Keratinocyte (primary cell): Measurements from ENCODE around the gene EPHB3. TPM values are rescaled to one million over a fixed set of nuclear protein-coding genes. Genes with fewer than 3 reads are reported as not detected.

ENCODE experiments used
- DNase-seq: peaks from one replicate; pipeline ENCODE4 v3.0.0-alpha.2; 2011; ENCODE audit warnings: low read depth, missing footprints, low spot score
- FAIRE-seq: peaks from 2 replicates; lab custom pipeline; 2011; peaks lifted over from hg19 to GRCh38; lab: Jason Lieb, UNC
- H2AFZ ChIP-seq: 2 replicates; pipeline ENCODE4 v1.6.0; 2012; ENCODE audit warnings: low read length, control low read depth, inconsistent platforms; ENCODE audit not compliant: control insufficient read depth
- H3K27ac ChIP-seq: 2 replicates; pipeline ENCODE4 v1.5.1; 2011; ENCODE audit warnings: low read length; ENCODE audit not compliant: control insufficient read depth, insufficient read depth
- H3K27me3 ChIP-seq: 3 replicates; pipeline ENCODE4 v1.6.0; 2011; ENCODE audit warnings: low read length; ENCODE audit not compliant: control insufficient read depth, insufficient read depth; ENCODE audit errors: extremely low read depth
- H3K36me3 ChIP-seq, 2 experiments: 2 replicates in 1 of 2; 3 replicates in 1 of 2; pipeline ENCODE4 v1.5.1; 2011; ENCODE audit warnings: low read length in 2 of 2, mild to moderate bottlenecking in 1 of 2; ENCODE audit not compliant: control insufficient read depth in 2 of 2, insufficient read depth in 2 of 2; ENCODE audit errors: extremely low read depth in 1 of 2
- H3K4me1 ChIP-seq: 3 replicates; pipeline ENCODE4 v1.5.1; 2011; ENCODE audit warnings: low read length; ENCODE audit not compliant: control insufficient read depth, insufficient read depth; ENCODE audit errors: extremely low read depth
- H3K4me2 ChIP-seq: 3 replicates; pipeline ENCODE4 v1.6.0; 2011; ENCODE audit warnings: low read depth, low read length; ENCODE audit not compliant: control insufficient read depth, insufficient read depth; ENCODE audit errors: extremely low read depth
- H3K4me3 ChIP-seq, 3 experiments: fragments of 200-600 bp in 1 of 3; sonication (generic) in 1 of 3; 2 replicates in 2 of 3; 3 replicates in 1 of 3; pipeline ENCODE4 v1.5.1; 2011 to 2016; ENCODE audit warnings: low read length in 3 of 3, mild to moderate bottlenecking in 3 of 3, control low read depth in 2 of 3, inconsistent platforms in 1 of 3, low read depth in 1 of 3, mixed read lengths in 1 of 3, mixed run types in 1 of 3, moderate library complexity in 1 of 3; ENCODE audit not compliant: control insufficient read depth in 2 of 3, insufficient read depth in 2 of 3; ENCODE audit errors: extremely low read depth in 1 of 3
- H3K79me2 ChIP-seq: 2 replicates; pipeline ENCODE4 v1.6.0; 2012; ENCODE audit warnings: low read length; ENCODE audit not compliant: control insufficient read depth, insufficient read depth
- H3K9ac ChIP-seq: 3 replicates; pipeline ENCODE4 v1.6.0; 2011; ENCODE audit warnings: low read length; ENCODE audit not compliant: control insufficient read depth, insufficient read depth; ENCODE audit errors: extremely low read depth
- H3K9me1 ChIP-seq: 3 replicates; pipeline ENCODE4 v1.6.0; 2011; ENCODE audit warnings: low read length; ENCODE audit not compliant: control insufficient read depth, insufficient read depth; ENCODE audit errors: extremely low read depth
- H3K9me3 ChIP-seq: 2 replicates; pipeline ENCODE4 v1.5.1; 2012; ENCODE audit warnings: low read depth, low read length; ENCODE audit not compliant: control insufficient read depth
- H4K20me1 ChIP-seq: 3 replicates; pipeline ENCODE4 v1.6.0; 2011; ENCODE audit warnings: low read length; ENCODE audit not compliant: control insufficient read depth, insufficient read depth; ENCODE audit errors: extremely low read depth
- CTCF ChIP-seq, 3 experiments: IDR thresholded peaks in 1 of 3; conservative IDR thresholded peaks in 1 of 3; optimal IDR thresholded peaks in 1 of 3; 2 replicates in 2 of 3; 3 replicates in 1 of 3; pipeline versions ENCODE3 to v1.5.1; 2011; ENCODE audit warnings: low read length in 3 of 3, mild to moderate bottlenecking in 3 of 3, moderate library complexity in 2 of 3, control low read depth in 1 of 3, inconsistent platforms in 1 of 3; ENCODE audit not compliant: insufficient read depth in 2 of 3; ENCODE audit errors: extremely low read depth in 1 of 3
- EZH2 ChIP-seq: IDR thresholded peaks from one replicate; pipeline ENCODE4 v1.6.1; 2012; ENCODE audit warnings: inconsistent platforms, mild to moderate bottlenecking, low read length, moderate library complexity
- dilution Hi-C: fragments of 300-500 bp; cut with MboI; formaldehyde crosslinking; loops from one replicate; pipeline ENCODE4 v1.7.0; 2020; ENCODE audit warnings: low sequenced_read_pairs; ENCODE audit not compliant: extremely low pct_ligation_motif_present
- polyA plus RNA-seq, 5 experiments: library from polyadenylated mRNA; depleted of rRNA in 3 of 5; stranded (reverse) in 3 of 5; stranded (forward) in 1 of 5; unstranded in 1 of 5; fragments of >200 nt; gene quantifications; 1 replicate in 1 of 5; 2 replicates in 3 of 5; 3 replicates in 1 of 5; pipeline versions ENCODE4 v1.2.1 to v1.2.3, GENCODE V29; 2011 to 2012; ENCODE audit warnings: missing spikeins in 2 of 5, low read depth in 1 of 5, low replicate concordance in 1 of 5

EPHB3 gene
- polyA plus RNA-seq, 1 donor (not counting 4 experiments of a cell fraction or from before 2014, with no cell fraction given), result 2.2 TPM

- Histone ChIP-seq H3K9ac (no peak overlapping the region), H3K36me3 (no peaks in the 10 kb centered on the region), H3K4me1 (peaks cover 28% of the 10 kb centered on the region), H3K27me3 (peaks cover 8% of the 10 kb centered on the region), H3K79me2 (no peaks in the 10 kb centered on the region), H3K9me3 (no peaks in the 10 kb centered on the region), H2AFZ (no peak overlapping the region), H4K20me1 (no peaks in the 10 kb centered on the region), H3K27ac (no peak overlapping the region), H3K4me2 (no peak overlapping the region), H3K9me1 (no peaks in the 10 kb centered on the region), H3K4me3 (no peak overlapping the region)
- TF ChIP-seq CTCF (optimal IDR thresholded peaks at IDR 0.05 in 1 of 3, IDR thresholded peaks at IDR 0.05 in 1 of 3, conservative IDR thresholded peaks at IDR 0.05 in 1 of 3; ENCODE audit: extremely low read depth in 1 of 3, insufficient read depth in 2 of 3, low read length in 3 of 3), result no peak
- TF ChIP-seq EZH2, result no peak
- FAIRE-seq (no peak), DNase-seq (no peak)
- dilution Hi-C loops, result no loop called here
These were observed 37.0 kb downstream of the EPHB3 start for GRCh38 chr3:184598574-184598927.

- TF ChIP-seq CTCF (optimal IDR thresholded peaks at IDR 0.05 in 1 of 3, IDR thresholded peaks at IDR 0.05 in 1 of 3, conservative IDR thresholded peaks at IDR 0.05 in 1 of 3; ENCODE audit: extremely low read depth in 1 of 3, insufficient read depth in 2 of 3, low read length in 3 of 3) (no peak), EZH2 (no peak)
- Histone ChIP-seq H3K79me2 (no peaks in the 10 kb centered on the region), H4K20me1 (no peaks in the 10 kb centered on the region), H3K4me2 (no peak overlapping the region), H3K9me1 (no peaks in the 10 kb centered on the region), H3K27ac (no peak overlapping the region), H3K4me3 (no peak overlapping the region), H3K9me3 (no peaks in the 10 kb centered on the region), H3K4me1 (peaks cover 32% of the 10 kb centered on the region), H3K9ac (no peak overlapping the region), H3K27me3 (peaks cover 13% of the 10 kb centered on the region), H3K36me3 (no peaks in the 10 kb centered on the region), H2AFZ (no peak overlapping the region)
- DNase-seq (no peak), FAIRE-seq (no peak)
- dilution Hi-C loops, result no loop called here
These were observed 37.6 kb downstream of the EPHB3 start for GRCh38 chr3:184599143-184599542.
